Endothelial cell of umbilical vein (primary cell): ENCODE results near the gene TMTC4. TPM values are rescaled to one million over a fixed set of nuclear protein-coding genes. Genes with fewer than 3 reads are reported as not detected.

Experiments used
- BruUV-seq: library from RNA; stranded (reverse); fragments of 400-500 nt; replicated peaks from 2 replicates; lab custom pipeline; 2021; lab: Mats Ljungman, UMichigan
- CTCF ChIA-PET: fragments of 300-600, 350-600 bp; sonication (Branson Sonifier 250); formaldehyde crosslinking; loops from one replicate; lab custom pipeline; 2021; ENCODE audit warnings: antibody characterized with exemption, inconsistent platforms; lab: Charles Lee
- POLR2A ChIA-PET: fragments of 300-600, 350-600 bp; sonication (Branson Sonifier 250); formaldehyde crosslinking; loops from one replicate; lab custom pipeline; 2021; ENCODE audit warnings: antibody characterized with exemption, inconsistent platforms; lab: Charles Lee
- DNase-seq: peaks from one replicate; pipeline ENCODE4 v3.0.0-alpha.2; 2011; ENCODE audit warnings: low read depth, low spot score
- FAIRE-seq: peaks from 2 replicates; lab custom pipeline; 2011; peaks lifted over from hg19 to GRCh38; lab: Jason Lieb, UNC
- H2AFZ ChIP-seq: 2 replicates; pipeline ENCODE4 v1.6.0; 2012; ENCODE audit warnings: low read depth, low read length, control low read depth, inconsistent platforms
- H3K27ac ChIP-seq: 2 replicates; pipeline ENCODE4 v1.5.1; 2011; ENCODE audit warnings: low read depth, mild to moderate bottlenecking, control low read depth, low read length, moderate library complexity; ENCODE audit not compliant: insufficient read depth
- H3K27me3 ChIP-seq, 2 experiments: 2 replicates each; pipeline versions ENCODE4 v1.6.0 to v1.6.1; 2011; ENCODE audit warnings: low read length in 2 of 2, mixed read lengths in 1 of 2; ENCODE audit not compliant: control insufficient read depth in 2 of 2, insufficient read depth in 2 of 2
- H3K36me3 ChIP-seq, 2 experiments: 2 replicates in 1 of 2; 3 replicates in 1 of 2; pipeline ENCODE4 v1.5.1; 2011; ENCODE audit warnings: low read length in 2 of 2, mild to moderate bottlenecking in 1 of 2, moderate library complexity in 1 of 2; ENCODE audit not compliant: control insufficient read depth in 2 of 2, insufficient read depth in 2 of 2; ENCODE audit errors: extremely low read depth in 1 of 2
- H3K4me1 ChIP-seq: 3 replicates; pipeline ENCODE4 v1.5.1; 2011; ENCODE audit warnings: mild to moderate bottlenecking, low read length; ENCODE audit not compliant: control insufficient read depth, insufficient read depth; ENCODE audit errors: extremely low read depth
- H3K4me2 ChIP-seq: 2 replicates; pipeline ENCODE4 v1.6.1; 2011; ENCODE audit warnings: low read length, control low read depth, mixed read lengths; ENCODE audit not compliant: insufficient read depth
- H3K4me3 ChIP-seq, 3 experiments: fragments of 200-600 bp in 1 of 3; sonication (generic), shearing (Covaris generic) in 1 of 3; replicated peaks in 1 of 3; 2 replicates each; pipeline ENCODE4 v1.5.1; 2011 to 2016; ENCODE audit warnings: control low read depth in 3 of 3, low read length in 3 of 3, mild to moderate bottlenecking in 2 of 3, inconsistent platforms in 1 of 3, low read depth in 1 of 3, moderate library complexity in 1 of 3; ENCODE audit not compliant: insufficient read depth in 1 of 3
- H3K79me2 ChIP-seq: 2 replicates; pipeline ENCODE4 v1.6.0; 2012; ENCODE audit warnings: low read length, inconsistent platforms; ENCODE audit not compliant: control insufficient read depth, insufficient read depth
- H3K9ac ChIP-seq: replicated peaks from 2 replicates; pipeline ENCODE3; 2011; ENCODE audit warnings: low read length, control low read depth; ENCODE audit not compliant: insufficient read depth; ENCODE audit errors: extremely low read depth
- H3K9me1 ChIP-seq: replicated peaks from 3 replicates; pipeline ENCODE4 v1.6.0; 2011; ENCODE audit warnings: mild to moderate bottlenecking, low read length; ENCODE audit not compliant: control insufficient read depth, insufficient read depth; ENCODE audit errors: extremely low read depth
- H3K9me3 ChIP-seq: replicated peaks from 2 replicates; pipeline ENCODE4 v1.5.1; 2012; ENCODE audit warnings: low read length, inconsistent platforms; ENCODE audit not compliant: control insufficient read depth, insufficient read depth
- H4K20me1 ChIP-seq: replicated peaks from 2 replicates; pipeline ENCODE3; 2011; ENCODE audit warnings: mild to moderate bottlenecking, low read length; ENCODE audit not compliant: control insufficient read depth, insufficient read depth; ENCODE audit errors: extremely low read depth
- CTCF ChIP-seq, 2 donors: IDR thresholded peaks; 1 replicate in 1 of 2; 2 replicates in 1 of 2; pipeline ENCODE4 v1.5.1; 2011; ENCODE audit warnings: low read length in 2 of 2, mild to moderate bottlenecking in 2 of 2, moderate library complexity in 2 of 2, control low read depth in 1 of 2, inconsistent platforms in 1 of 2, low read depth in 1 of 2; ENCODE audit not compliant: insufficient read depth in 1 of 2; ENCODE audit errors: extremely low read depth in 1 of 2
- EZH2 ChIP-seq: IDR thresholded peaks from 2 replicates; pipeline ENCODE4 v1.6.1; 2012; ENCODE audit warnings: borderline replicate concordance, low read depth, mild to moderate bottlenecking, moderate library complexity, low read length, inconsistent platforms; ENCODE audit not compliant: severe bottlenecking
- FOS ChIP-seq: IDR thresholded peaks from 2 replicates; pipeline ENCODE4 v1.6.1; 2011; ENCODE audit warnings: mild to moderate bottlenecking, low read length, moderate library complexity, borderline replicate concordance; ENCODE audit not compliant: insufficient read depth
- GATA2 ChIP-seq: IDR thresholded peaks from 2 replicates; pipeline ENCODE4 v1.7.0; 2011; ENCODE audit warnings: low read depth, mild to moderate bottlenecking, moderate library complexity, mixed read lengths, low read length; ENCODE audit not compliant: insufficient read length, insufficient read depth
- JUN ChIP-seq: IDR thresholded peaks from 2 replicates; pipeline ENCODE4 v1.6.1; 2011; ENCODE audit warnings: borderline replicate concordance, low read depth; ENCODE audit not compliant: insufficient read length, insufficient read depth
- MAX ChIP-seq: IDR thresholded peaks from 2 replicates; pipeline ENCODE4 v1.6.1; 2011; ENCODE audit not compliant: insufficient read depth, insufficient read length
- MYC ChIP-seq: IDR thresholded peaks from one replicate; pipeline ENCODE4 v1.6.1; 2011; ENCODE audit warnings: mild to moderate bottlenecking, low read depth, low read length
- POLR2A ChIP-seq: IDR thresholded peaks from 2 replicates; pipeline ENCODE4 v1.6.1; 2012; ENCODE audit warnings: low read depth, mild to moderate bottlenecking, control low read depth, low read length
- POLR2AphosphoS5 ChIP-seq: IDR thresholded peaks from 2 replicates; pipeline ENCODE4 v1.6.1; 2012; ENCODE audit warnings: low read depth, mild to moderate bottlenecking, control low read depth, low read length, moderate library complexity; ENCODE audit not compliant: insufficient read depth
- dilution Hi-C: fragments of 300-500 bp; cut with MboI; formaldehyde crosslinking; loops from one replicate; pipeline ENCODE4 v1.15.0; 2019; ENCODE audit warnings: low sequenced_read_pairs; ENCODE audit not compliant: extremely low pct_ligation_motif_present
- intact Hi-C: fragments of 100-400 bp; cut with micrococcal nuclease; formaldehyde crosslinking; loops from one replicate; pipeline ENCODE4 v1.10.0; 2022
- polyA plus RNA-seq, 4 experiments: library from polyadenylated mRNA; depleted of rRNA in 3 of 4; stranded (reverse) in 3 of 4; unstranded in 1 of 4; fragments of >200 nt; gene quantifications; 2 replicates each; pipeline versions ENCODE4 v1.2.1 to v1.2.3, GENCODE V29; 2011 to 2012; ENCODE audit warnings: missing spikeins in 1 of 4
- total RNA-seq: library from RNA; stranded (reverse); gene quantifications from 2 replicates; pipeline ENCODE4 v1.2.3, GENCODE V29; 2021

Gene TMTC4
- total and polyA plus RNA-seq, 2 donors (not counting 3 experiments of a cell fraction or from before 2014, with no cell fraction given) = 24.6 to 31.9 TPM

- H3K9me1 ChIP-seq = no peaks in the 10 kb centered on the region
- H3K4me3 ChIP-seq = no peak overlapping the region
- DNase-seq = no peak
- TF ChIP-seq MYC (no peak), POLR2AphosphoS5 (no peak), JUN (no peak)
- H3K4me1 ChIP-seq = no peaks in the 10 kb centered on the region
- dilution Hi-C loops (no loop called here), intact Hi-C loops (no loop called here)
- no peak overlapping the region for H3K27ac ChIP-seq
- no peak overlapping the region for H3K4me2 ChIP-seq
- CTCF ChIA-PET = interaction anchor here (1.2 kb wide), 1 partner anchor 41 kb away, joined by 3 read pairs; no protein-coding TSS in a partner anchor
- FAIRE-seq = no peak
- no peak overlapping the region for H2AFZ ChIP-seq
- H3K79me2 ChIP-seq = no peaks in the 10 kb centered on the region
- no peaks in the 10 kb centered on the region for H3K9me3 ChIP-seq
- no peaks in the 10 kb centered on the region for H3K27me3 ChIP-seq
- H4K20me1 ChIP-seq = no peaks in the 10 kb centered on the region
- no peaks in the 10 kb centered on the region for H3K36me3 ChIP-seq
- no TSS peak for BruUV-seq
- POLR2A ChIA-PET = no interaction called here
- no peak overlapping the region for H3K9ac ChIP-seq
Measured at GRCh38 chr13:100715604-100716003, 41.0 kb upstream of the TMTC4 start.

DNA sequence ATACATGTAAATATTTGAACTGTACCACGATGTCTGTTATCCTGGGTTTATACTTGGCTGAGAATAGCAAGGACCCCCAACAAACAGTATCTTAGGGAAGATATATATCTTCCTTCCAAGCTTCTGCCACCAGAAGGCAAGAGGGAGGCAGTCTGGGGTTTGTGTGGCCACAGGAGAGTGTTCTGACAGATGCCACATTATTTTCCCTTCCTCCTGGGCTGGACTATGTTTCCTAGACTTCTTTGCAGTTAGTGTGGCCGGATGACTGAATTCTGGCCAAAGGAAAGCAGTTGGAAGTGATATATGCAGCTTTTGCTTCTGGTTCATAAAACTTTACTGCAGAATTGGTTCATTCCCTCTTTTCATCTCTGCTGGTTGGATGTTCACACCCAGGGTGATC, 39.9 kb upstream of the TMTC4 start:
- no peak overlapping the region for H2AFZ ChIP-seq
- H3K36me3 ChIP-seq = no peaks in the 10 kb centered on the region
- intact Hi-C loops (no loop called here), dilution Hi-C loops (no loop called here)
- no peak overlapping the region for H3K4me2 ChIP-seq
- CTCF ChIA-PET = interaction anchor here (1.2 kb wide), 1 partner anchor 39 kb away, joined by 3 read pairs; no protein-coding TSS in a partner anchor
- DNase-seq (no peak), FAIRE-seq (no peak)
- no peak overlapping the region for H3K4me3 ChIP-seq
- BruUV-seq = no TSS peak
- H3K79me2 ChIP-seq = no peaks in the 10 kb centered on the region
- no peaks in the 10 kb centered on the region for H3K4me1 ChIP-seq
- H3K27ac ChIP-seq = no peak overlapping the region
- H3K9me1 ChIP-seq = no peaks in the 10 kb centered on the region
- no peak overlapping the region for H3K9ac ChIP-seq
- POLR2A ChIA-PET = no interaction called here
- no peak for TF ChIP-seq FOS
- TF ChIP-seq GATA2 = no peak
- TF ChIP-seq POLR2AphosphoS5 = no peak
- no peak for TF ChIP-seq EZH2
- TF ChIP-seq MYC = no peak
- no peak for TF ChIP-seq JUN
- TF ChIP-seq POLR2A = no peak
- TF ChIP-seq CTCF (IDR thresholded peaks at IDR 0.05; ENCODE audit: extremely low read depth in 1 of 2, insufficient read depth in 1 of 2, low read depth in 1 of 2, low read length in 2 of 2) = no peak
- TF ChIP-seq MAX = no peak
- no peaks in the 10 kb centered on the region for H3K27me3 ChIP-seq
- no peaks in the 10 kb centered on the region for H3K9me3 ChIP-seq
- H4K20me1 ChIP-seq = no peaks in the 10 kb centered on the region
